Osteoblast (primary cell): ENCODE measurements around the gene SYT12. TPM values are rescaled to one million over a fixed set of nuclear protein-coding genes. Genes with fewer than 3 reads are reported as not detected.

Experiments
- DNase-seq: peaks from one replicate; pipeline ENCODE4 v3.0.0; 2011; ENCODE audit warnings: low spot score, mixed read lengths; ENCODE audit not compliant: insufficient read length; ENCODE audit errors: missing footprints
- H2AFZ ChIP-seq: 2 replicates; pipeline ENCODE4 v1.6.0; 2011; ENCODE audit warnings: mild to moderate bottlenecking, low read length
- H3K27ac ChIP-seq: 2 replicates; pipeline ENCODE4 v1.5.1; 2011; ENCODE audit warnings: mild to moderate bottlenecking, low read depth, low read length, moderate library complexity
- H3K27me3 ChIP-seq: 2 replicates; pipeline ENCODE4 v1.6.0; 2012; ENCODE audit warnings: mild to moderate bottlenecking, control low read depth, inconsistent platforms, low read length, moderate library complexity; ENCODE audit not compliant: insufficient read depth
- H3K36me3 ChIP-seq: 2 replicates; pipeline ENCODE4 v1.5.1; 2011; ENCODE audit warnings: mild to moderate bottlenecking, low read length, control low read depth, moderate library complexity; ENCODE audit not compliant: insufficient read depth
- H3K4me1 ChIP-seq: 2 replicates; pipeline ENCODE4 v1.5.1; 2011; ENCODE audit warnings: mild to moderate bottlenecking, low read length, control low read depth, moderate library complexity; ENCODE audit not compliant: insufficient read depth
- H3K4me2 ChIP-seq: 2 replicates; pipeline ENCODE4 v1.6.0; 2011; ENCODE audit warnings: mild to moderate bottlenecking, low read length; ENCODE audit not compliant: insufficient read depth
- H3K4me3 ChIP-seq: fragments of 200-600 bp; sonication (generic); 3 replicates; pipeline ENCODE4 v1.5.1; 2012; ENCODE audit warnings: mild to moderate bottlenecking, low read length, inconsistent platforms; ENCODE audit not compliant: insufficient read depth
- H3K79me2 ChIP-seq: 2 replicates; pipeline ENCODE4 v1.6.0; 2012; ENCODE audit warnings: mild to moderate bottlenecking, low read length, control low read depth, inconsistent platforms; ENCODE audit not compliant: insufficient read depth
- H3K9me3 ChIP-seq: 2 replicates; pipeline ENCODE4 v1.5.1; 2011; ENCODE audit warnings: low read depth, low read length, control low read depth
- H4K20me1 ChIP-seq: 2 replicates; pipeline ENCODE4 v1.6.0; 2012; ENCODE audit warnings: mild to moderate bottlenecking, low read length, control low read depth; ENCODE audit not compliant: insufficient read depth
- CTCF ChIP-seq: IDR thresholded peaks from 2 replicates; pipeline ENCODE4 v1.5.1; 2011; ENCODE audit warnings: mild to moderate bottlenecking, low read depth, low read length, moderate library complexity; ENCODE audit errors: extremely low read depth
- total RNA-seq: library from RNA; depleted of rRNA; stranded (reverse); fragments of >200 nt; gene quantifications from 2 replicates; pipeline ENCODE4 v1.2.3, GENCODE V29; 2012

SYT12 gene
- total RNA-seq, 1 donor = 4.0 TPM

GRCh38 chr11:67056267-67057204 is 33.6 kb downstream of the SYT12 start, which contains the start of gene RHOD:
Gene RHOD (plus strand): TSS chr11:67056847. CDS start chr11:67056903, 56 bp downstream.
- H3K9me3 ChIP-seq = no peaks in the 10 kb centered on the region
- H4K20me1 ChIP-seq = peaks cover 11% of the 10 kb centered on the region
- peak; percentile 95 for DNase-seq
- H3K4me2 ChIP-seq = peak within 1 kb of the TSS; percentile 88
- H3K27ac ChIP-seq = peak within 1 kb of the TSS; percentile 70
- H3K27me3 ChIP-seq = no peaks in the 10 kb centered on the region
- peaks cover 32% of the 10 kb centered on the region for H3K4me1 ChIP-seq
- H2AFZ ChIP-seq = peak within 1 kb of the TSS; percentile 70
- H3K4me3 ChIP-seq = peak within 1 kb of the TSS; percentile 74
- H3K79me2 ChIP-seq = peaks cover 9% of the 10 kb centered on the region
- no peaks in the 10 kb centered on the region for H3K36me3 ChIP-seq
- TF ChIP-seq CTCF = no peak

GRCh38 chr11:67057205-67057672 is 34.3 kb downstream of the SYT12 start:
- Histone ChIP-seq H3K27me3 (no peaks in the 10 kb centered on the region), H3K4me3 (peak overlapping the region; percentile 74), H3K79me2 (peaks cover 9% of the 10 kb centered on the region), H3K9me3 (no peaks in the 10 kb centered on the region), H3K27ac (peak overlapping the region; percentile 45), H4K20me1 (peaks cover 15% of the 10 kb centered on the region), H3K36me3 (no peaks in the 10 kb centered on the region), H2AFZ (peak overlapping the region; percentile 70), H3K4me1 (peaks cover 32% of the 10 kb centered on the region), H3K4me2 (peak overlapping the region; percentile 88)
- DNase-seq = peak; percentile 92
- TF ChIP-seq CTCF = no peak

- Histone ChIP-seq H3K9me3 (no peaks in the 10 kb centered on the region), H3K79me2 (peaks cover 9% of the 10 kb centered on the region), H2AFZ (no peak overlapping the region), H3K4me2 (no peak overlapping the region), H3K4me1 (peaks cover 32% of the 10 kb centered on the region), H3K4me3 (no peak overlapping the region), H3K27me3 (no peaks in the 10 kb centered on the region), H4K20me1 (peaks cover 22% of the 10 kb centered on the region), H3K36me3 (no peaks in the 10 kb centered on the region), H3K27ac (no peak overlapping the region)
- no peak for TF ChIP-seq CTCF
- peak; percentile 82 for DNase-seq
Observed at GRCh38 chr11:67058506-67058905, 35.6 kb downstream of the SYT12 start.

GRCh38 chr11:67059671-67060070 is 36.7 kb downstream of the SYT12 start:
- DNase-seq = peak; percentile 65
- peaks cover 9% of the 10 kb centered on the region for H3K79me2 ChIP-seq
- no peaks in the 10 kb centered on the region for H3K9me3 ChIP-seq
- no peak overlapping the region for H3K4me3 ChIP-seq
- no peak overlapping the region for H2AFZ ChIP-seq
- H3K27ac ChIP-seq = no peak overlapping the region
- TF ChIP-seq CTCF = no peak
- peaks cover 24% of the 10 kb centered on the region for H3K4me1 ChIP-seq
- H3K4me2 ChIP-seq = no peak overlapping the region
- H3K36me3 ChIP-seq = no peaks in the 10 kb centered on the region
- H3K27me3 ChIP-seq = no peaks in the 10 kb centered on the region
- H4K20me1 ChIP-seq = peaks cover 24% of the 10 kb centered on the region
